IMR-90 (cell line): ENCODE results near the gene HSF2. TPM values are rescaled to one million over a fixed set of nuclear protein-coding genes. Genes with fewer than 3 reads are reported as not detected.
A peak's percentile ranks its signal among the peaks of the same experiment; 100 is the strongest.

ENCODE experiments used
- ATAC-seq: fragments of 200-7000 bp; cut with Tn5 transposase; 2 replicates; pipeline ENCODE4 v1.9.1; 2020; ENCODE audit warnings: low read depth, mild to moderate bottlenecking, moderate library complexity
- BruUV-seq: library from RNA; stranded (reverse); fragments of 400-500 nt; replicated peaks from 2 replicates; lab custom pipeline; 2021; lab: Mats Ljungman, UMichigan
- CTCF ChIA-PET: fragments of 300-600 bp; formaldehyde crosslinking; extraction: SDS; loops from one replicate; lab custom pipeline; 2021; ENCODE audit warnings: antibody characterized with exemption; lab: Yijun Ruan, JAX
- POLR2A ChIA-PET: fragments of 300-600 bp; sonication (Branson Sonifier 250); formaldehyde crosslinking; loops from one replicate; lab custom pipeline; 2022; ENCODE audit warnings: antibody characterized with exemption; ENCODE audit not compliant: unreplicated experiment; lab: Charles Lee
- DNase-seq: peaks from one replicate; pipeline ENCODE4 v3.0.0; 2013
- H2AFZ ChIP-seq: replicated peaks from 2 replicates; pipeline ENCODE3; 2013; ENCODE audit warnings: low read length, mild to moderate bottlenecking; ENCODE audit not compliant: poor library complexity
- H2AK5ac ChIP-seq: 2 replicates; pipeline ENCODE4 v1.6.1; 2013; ENCODE audit warnings: low read depth, low read length, inconsistent platforms
- H2AK9ac ChIP-seq: replicated peaks from 2 replicates; pipeline ENCODE3; 2013; ENCODE audit warnings: mild to moderate bottlenecking, low read depth, low read length, moderate library complexity; ENCODE audit not compliant: poor library complexity
- H2BK120ac ChIP-seq: 2 replicates; pipeline ENCODE4 v1.6.1; 2013; ENCODE audit warnings: low read depth, low read length, inconsistent platforms
- H2BK15ac ChIP-seq: 3 replicates; pipeline ENCODE4 v1.6.1; 2013; ENCODE audit warnings: low read depth, low read length, inconsistent platforms
- H2BK20ac ChIP-seq: 2 replicates; pipeline ENCODE4 v1.6.1; 2013; ENCODE audit warnings: low read depth, mild to moderate bottlenecking, inconsistent platforms, low read length, moderate library complexity
- H2BK5ac ChIP-seq: 2 replicates; pipeline ENCODE4 v1.6.1; 2013; ENCODE audit warnings: mild to moderate bottlenecking, low read depth, low read length, inconsistent platforms; ENCODE audit not compliant: poor library complexity, severe bottlenecking
- H3K14ac ChIP-seq: replicated peaks from 2 replicates; pipeline ENCODE4 v1.6.1; 2013; ENCODE audit warnings: low read depth, low read length, inconsistent platforms
- H3K18ac ChIP-seq: 2 replicates; pipeline ENCODE4 v1.6.1; 2013; ENCODE audit warnings: low read depth, low read length, control low read depth
- H3K23ac ChIP-seq: 2 replicates; pipeline ENCODE4 v1.6.1; 2013; ENCODE audit warnings: low read depth, low read length, inconsistent platforms
- H3K27ac ChIP-seq: 2 replicates; pipeline ENCODE4 v1.5.1; 2013; ENCODE audit warnings: mild to moderate bottlenecking, control low read depth, low read length; ENCODE audit not compliant: insufficient read depth
- H3K27me3 ChIP-seq: 2 replicates; pipeline ENCODE4 v1.6.1; 2013; ENCODE audit warnings: low read length; ENCODE audit not compliant: control insufficient read depth, insufficient read depth
- H3K36me3 ChIP-seq: 2 replicates; pipeline ENCODE4 v1.6.1; 2013; ENCODE audit warnings: low read length, mixed read lengths; ENCODE audit not compliant: control insufficient read depth, insufficient read depth
- H3K4ac ChIP-seq: 2 replicates; pipeline ENCODE4 v1.6.1; 2013; ENCODE audit warnings: low read depth, low read length, inconsistent platforms
- H3K4me1 ChIP-seq: 2 replicates; pipeline ENCODE4 v1.6.1; 2013; ENCODE audit warnings: low read length, mixed read lengths; ENCODE audit not compliant: control insufficient read depth, insufficient read depth
- H3K4me2 ChIP-seq: 2 replicates; pipeline ENCODE4 v1.6.1; 2013; ENCODE audit warnings: low read depth, mild to moderate bottlenecking, control low read depth, low read length, moderate library complexity
- H3K4me3 ChIP-seq: 2 replicates; pipeline ENCODE4 v1.5.1; 2013; ENCODE audit warnings: low read depth, mild to moderate bottlenecking, control low read depth, low read length, moderate library complexity; ENCODE audit not compliant: insufficient read depth
- H3K56ac ChIP-seq: 2 replicates; pipeline ENCODE4 v1.6.1; 2013; ENCODE audit warnings: low read length, inconsistent platforms; ENCODE audit not compliant: insufficient read depth; ENCODE audit errors: extremely low read depth
- H3K79me1 ChIP-seq, 2 experiments: 2 replicates each; pipeline ENCODE4 v1.6.1; 2013; ENCODE audit warnings: low read length in 2 of 2, inconsistent platforms in 1 of 2, low read depth in 1 of 2
- H3K9ac ChIP-seq: 2 replicates; pipeline ENCODE4 v1.6.1; 2013; ENCODE audit warnings: low read depth, low read length, control low read depth
- H3K9me1 ChIP-seq: 2 replicates; pipeline ENCODE4 v1.6.1; 2013; ENCODE audit warnings: low read length, inconsistent platforms; ENCODE audit not compliant: insufficient read depth
- H3K9me3 ChIP-seq: 2 replicates; pipeline ENCODE4 v1.6.1; 2013; ENCODE audit warnings: low read length; ENCODE audit not compliant: control insufficient read depth, insufficient read depth
- H4K20me1 ChIP-seq: 2 replicates; pipeline ENCODE4 v1.6.1; 2013; ENCODE audit warnings: low read length, inconsistent platforms; ENCODE audit not compliant: insufficient read depth
- H4K5ac ChIP-seq: 2 replicates; pipeline ENCODE4 v1.6.1; 2013; ENCODE audit warnings: mild to moderate bottlenecking, low read depth, low read length, control low read depth
- H4K8ac ChIP-seq, 2 experiments: 2 replicates each; pipeline ENCODE4 v1.6.1; 2013; ENCODE audit warnings: low read depth in 2 of 2, low read length in 2 of 2, control low read depth in 1 of 2, inconsistent platforms in 1 of 2
- H4K91ac ChIP-seq: 2 replicates; pipeline ENCODE4 v1.6.1; 2013; ENCODE audit warnings: low read depth, low read length, inconsistent platforms; ENCODE audit not compliant: insufficient read depth
- CEBPB ChIP-seq: IDR thresholded peaks from 2 replicates; pipeline ENCODE4 v1.6.1; 2012; ENCODE audit warnings: low read depth, low read length, improper control_type of control experiment
- CHD1 ChIP-seq: IDR thresholded peaks from 2 replicates; pipeline ENCODE4 v1.6.1; 2012; ENCODE audit warnings: low read depth, low read length, improper control_type of control experiment
- CTCF ChIP-seq: conservative IDR thresholded peaks from 2 replicates; pipeline ENCODE4 v1.5.1; 2012; ENCODE audit warnings: mild to moderate bottlenecking, low read depth, low read length, improper control_type of control experiment
- MXI1 ChIP-seq: IDR thresholded peaks from 2 replicates; pipeline ENCODE4 v1.6.1; 2012; ENCODE audit warnings: low read depth, mild to moderate bottlenecking, low read length, moderate library complexity, borderline replicate concordance
- POLR2A ChIP-seq: IDR thresholded peaks from 2 replicates; pipeline ENCODE4 v1.6.1; 2012; ENCODE audit warnings: mild to moderate bottlenecking, low read depth, low read length
- RAD21 ChIP-seq: IDR thresholded peaks from 2 replicates; pipeline ENCODE4 v1.6.1; 2012; ENCODE audit warnings: low read length, improper control_type of control experiment
- RCOR1 ChIP-seq: IDR thresholded peaks from 2 replicates; pipeline ENCODE4 v1.6.1; 2012; ENCODE audit warnings: mild to moderate bottlenecking, low read length, improper control_type of control experiment; ENCODE audit not compliant: insufficient replicate concordance
- SMC3 ChIP-seq: fragments of 150-350 bp; IDR thresholded peaks from 2 replicates; pipeline ENCODE4 v1.6.1; 2016; ENCODE audit warnings: low read depth, mild to moderate bottlenecking, antibody characterized with exemption, low read length, moderate library complexity
- USF2 ChIP-seq: fragments of 150-350 bp; IDR thresholded peaks from 2 replicates; pipeline ENCODE4 v1.6.1; 2017; ENCODE audit warnings: mild to moderate bottlenecking, antibody characterized with exemption, low read length, low read depth
- WGBS, 2 experiments: methylation state at CpG; one replicate each; pipeline versions ENCODE4 v1.1.5 to v1.1.7; 2013; ENCODE audit warnings: missing lambda C conversion rate in 2 of 2; ENCODE audit not compliant: insufficient read length in 1 of 2; ENCODE audit errors: extremely low coverage in 2 of 2; 5-methylcytosine and 5-hydroxymethylcytosine counted together
- dilution Hi-C: fragments of 300-500 bp; cut with HindIII; formaldehyde crosslinking; loops from one replicate; pipeline ENCODE4 v1.14.3; 2018; ENCODE audit warnings: low sequenced_read_pairs; ENCODE audit not compliant: unreplicated experiment
- in situ Hi-C: fragments of 300-500 bp; cut with MboI; formaldehyde crosslinking; loops from 3 replicates; pipeline ENCODE4 v1.14.3; 2019; ENCODE audit warnings: low sequenced_read_pairs, inconsistent platforms, mixed read lengths
- intact Hi-C: fragments of 100-400 bp; cut with micrococcal nuclease; formaldehyde crosslinking; loops from 2 replicates; pipeline ENCODE4 v1.10.0; 2022
- polyA plus RNA-seq, 3 experiments: library from polyadenylated mRNA; depleted of rRNA; stranded (reverse); fragments of >200 nt; gene quantifications; 2 replicates each; pipeline ENCODE4 v1.2.3, GENCODE V29; 2012; ENCODE audit warnings: low replicate concordance in 1 of 3
- total RNA-seq: library from RNA; depleted of rRNA; stranded (reverse); fragments of >200 nt; gene quantifications from 2 replicates; pipeline ENCODE4 v1.2.3, GENCODE V29; 2012
- TF ChIP-seq, protein P1 (sequence below): fragments of 150-350 bp; IDR thresholded peaks from 2 replicates; pipeline ENCODE4 v1.6.1; 2016; ENCODE audit warnings: low read depth, mild to moderate bottlenecking, low read length, moderate library complexity, borderline replicate concordance

The HSF2 gene
- total and polyA plus RNA-seq, 2 of the 4 experiments (the other 2 are of a cell fraction): 17.6 to 28.9 TPM

GRCh38 chr6:122389704-122390372 is 9.6 kb upstream of the HSF2 start:
- Histone ChIP-seq H2AK9ac (no peak overlapping the region), H3K4me1 (no peaks in the 10 kb centered on the region; the same call in 1 of the 2 replicates), H3K9me1 (no peaks in the 10 kb centered on the region), H4K5ac (no peak overlapping the region), H3K27ac (no peak overlapping the region), H3K18ac (no peak overlapping the region), H3K14ac (no peak overlapping the region), H3K27me3 (no peaks in the 10 kb centered on the region), H3K79me1 (no peaks in the 10 kb centered on the region), H3K4me2 (no peak overlapping the region), H2AK5ac (no peak overlapping the region), H2BK15ac (no peak overlapping the region), H3K56ac (no peak overlapping the region), H4K20me1 (no peaks in the 10 kb centered on the region), H4K8ac (no peak overlapping the region), H2AFZ (no peak overlapping the region), H2BK120ac (no peak overlapping the region), H2BK5ac (no peak overlapping the region), H3K9me3 (no peaks in the 10 kb centered on the region), H3K9ac (no peak overlapping the region), H4K91ac (no peak overlapping the region), H3K23ac (no peak overlapping the region), H3K4ac (no peak overlapping the region), H3K36me3 (no peaks in the 10 kb centered on the region), H2BK20ac (no peak overlapping the region), H3K4me3 (no peak overlapping the region)
- dilution Hi-C loops: no loop called here
- TF ChIP-seq, protein P1, sequence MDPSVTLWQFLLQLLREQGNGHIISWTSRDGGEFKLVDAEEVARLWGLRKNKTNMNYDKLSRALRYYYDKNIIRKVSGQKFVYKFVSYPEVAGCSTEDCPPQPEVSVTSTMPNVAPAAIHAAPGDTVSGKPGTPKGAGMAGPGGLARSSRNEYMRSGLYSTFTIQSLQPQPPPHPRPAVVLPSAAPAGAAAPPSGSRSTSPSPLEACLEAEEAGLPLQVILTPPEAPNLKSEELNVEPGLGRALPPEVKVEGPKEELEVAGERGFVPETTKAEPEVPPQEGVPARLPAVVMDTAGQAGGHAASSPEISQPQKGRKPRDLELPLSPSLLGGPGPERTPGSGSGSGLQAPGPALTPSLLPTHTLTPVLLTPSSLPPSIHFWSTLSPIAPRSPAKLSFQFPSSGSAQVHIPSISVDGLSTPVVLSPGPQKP: no peak
- no peak for TF ChIP-seq CEBPB
- TF ChIP-seq RAD21: no peak
- no peak for TF ChIP-seq CTCF
- TF ChIP-seq MXI1: no peak
- TF ChIP-seq USF2: no peak
- TF ChIP-seq RCOR1: no peak
- TF ChIP-seq CHD1: no peak
- no peak for TF ChIP-seq POLR2A
- TF ChIP-seq SMC3: no peak
- BruUV-seq: no TSS peak
- in situ Hi-C loops: loop anchor here (10.0 kb wide), 1 partner anchor 145 kb away; no protein-coding TSS in a partner anchor
- intact Hi-C loops: loop anchor here (10.0 kb wide), 1 partner anchor 335 kb away; no protein-coding TSS in a partner anchor
- ChIA-PET POLR2A (interaction anchor here (0.6 kb wide), 1 partner anchor 14 kb away, joined by 4 read pairs; no protein-coding TSS in a partner anchor), CTCF (interaction anchor here (0.6 kb wide), 1 partner anchor 29 kb away, joined by 3 read pairs; no protein-coding TSS in a partner anchor)
- no peak for ATAC-seq
- DNase-seq: peak; percentile 25
- no CpG with 5 or more reads among the region's 4 CpGs for WGBS, 2 experiments
